ENCODE data around the gene GID8.
"Not testable (repeated sequence)": the region's sequence is repeated elsewhere in the genome, so short reads cannot be mapped to it uniquely, and the experiment has no call there.

DNA sequence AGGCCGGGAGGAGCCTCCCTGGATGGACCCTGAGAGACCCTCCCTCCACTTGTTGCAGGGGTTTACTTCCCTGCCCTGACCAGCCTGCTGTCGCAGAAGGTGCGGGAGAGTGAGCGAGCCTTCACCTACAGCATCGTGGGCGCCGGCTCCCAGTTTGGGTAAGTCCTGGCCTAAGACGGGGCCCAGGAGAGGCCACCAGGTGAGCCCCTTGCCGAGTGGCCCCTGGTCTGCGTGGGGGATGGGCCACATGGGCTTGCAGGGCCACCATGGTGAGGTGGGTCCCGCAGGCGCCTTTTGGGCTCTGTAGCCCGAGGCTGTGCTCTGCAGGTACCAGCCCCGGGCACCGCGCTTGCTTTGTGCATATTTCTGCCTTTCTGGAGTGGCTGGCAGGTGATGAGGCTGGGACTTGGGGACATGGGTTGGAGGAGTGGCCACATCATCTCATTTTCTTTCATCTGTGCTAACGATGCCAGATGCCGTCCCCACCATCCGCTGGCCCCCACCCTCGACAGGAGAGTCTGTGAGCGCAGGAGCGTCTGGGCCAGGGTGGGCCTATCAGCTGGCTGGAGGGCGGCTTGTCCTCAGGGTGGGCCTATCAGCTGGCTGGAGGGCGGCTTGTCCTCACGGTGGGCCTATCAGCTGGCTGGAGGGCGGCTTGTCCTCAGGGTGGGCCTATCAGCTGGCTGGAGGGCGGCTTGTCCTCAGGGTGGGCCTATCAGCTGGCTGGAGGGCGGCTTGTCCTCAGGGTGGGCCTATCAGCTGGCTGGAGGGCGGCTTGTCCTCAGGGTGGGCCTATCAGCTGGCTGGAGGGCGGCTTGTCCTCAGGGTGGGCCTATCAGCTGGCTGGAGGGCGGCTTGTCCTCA, 22.7 kb downstream of the GID8 start:
- TF ChIP-seq, protein P1, sequence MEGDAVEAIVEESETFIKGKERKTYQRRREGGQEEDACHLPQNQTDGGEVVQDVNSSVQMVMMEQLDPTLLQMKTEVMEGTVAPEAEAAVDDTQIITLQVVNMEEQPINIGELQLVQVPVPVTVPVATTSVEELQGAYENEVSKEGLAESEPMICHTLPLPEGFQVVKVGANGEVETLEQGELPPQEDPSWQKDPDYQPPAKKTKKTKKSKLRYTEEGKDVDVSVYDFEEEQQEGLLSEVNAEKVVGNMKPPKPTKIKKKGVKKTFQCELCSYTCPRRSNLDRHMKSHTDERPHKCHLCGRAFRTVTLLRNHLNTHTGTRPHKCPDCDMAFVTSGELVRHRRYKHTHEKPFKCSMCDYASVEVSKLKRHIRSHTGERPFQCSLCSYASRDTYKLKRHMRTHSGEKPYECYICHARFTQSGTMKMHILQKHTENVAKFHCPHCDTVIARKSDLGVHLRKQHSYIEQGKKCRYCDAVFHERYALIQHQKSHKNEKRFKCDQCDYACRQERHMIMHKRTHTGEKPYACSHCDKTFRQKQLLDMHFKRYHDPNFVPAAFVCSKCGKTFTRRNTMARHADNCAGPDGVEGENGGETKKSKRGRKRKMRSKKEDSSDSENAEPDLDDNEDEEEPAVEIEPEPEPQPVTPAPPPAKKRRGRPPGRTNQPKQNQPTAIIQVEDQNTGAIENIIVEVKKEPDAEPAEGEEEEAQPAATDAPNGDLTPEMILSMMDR (IDR thresholded peaks at IDR 0.05; ENCODE audit: low read depth, low read length, missing input control): not testable (repeated sequence)
- not testable (repeated sequence) for TF ChIP-seq SP1 (IDR thresholded peaks at IDR 0.05); NR2F2 (IDR thresholded peaks at IDR 0.05); TAF1 (conservative IDR thresholded peaks at IDR 0.05); GABPA (IDR thresholded peaks at IDR 0.05 in 1 of 2, conservative IDR thresholded peaks at IDR 0.05 in 1 of 2); FOXA1 (IDR thresholded peaks at IDR 0.05); YY1 (IDR thresholded peaks at IDR 0.05)
- TF ChIP-seq, protein P2, sequence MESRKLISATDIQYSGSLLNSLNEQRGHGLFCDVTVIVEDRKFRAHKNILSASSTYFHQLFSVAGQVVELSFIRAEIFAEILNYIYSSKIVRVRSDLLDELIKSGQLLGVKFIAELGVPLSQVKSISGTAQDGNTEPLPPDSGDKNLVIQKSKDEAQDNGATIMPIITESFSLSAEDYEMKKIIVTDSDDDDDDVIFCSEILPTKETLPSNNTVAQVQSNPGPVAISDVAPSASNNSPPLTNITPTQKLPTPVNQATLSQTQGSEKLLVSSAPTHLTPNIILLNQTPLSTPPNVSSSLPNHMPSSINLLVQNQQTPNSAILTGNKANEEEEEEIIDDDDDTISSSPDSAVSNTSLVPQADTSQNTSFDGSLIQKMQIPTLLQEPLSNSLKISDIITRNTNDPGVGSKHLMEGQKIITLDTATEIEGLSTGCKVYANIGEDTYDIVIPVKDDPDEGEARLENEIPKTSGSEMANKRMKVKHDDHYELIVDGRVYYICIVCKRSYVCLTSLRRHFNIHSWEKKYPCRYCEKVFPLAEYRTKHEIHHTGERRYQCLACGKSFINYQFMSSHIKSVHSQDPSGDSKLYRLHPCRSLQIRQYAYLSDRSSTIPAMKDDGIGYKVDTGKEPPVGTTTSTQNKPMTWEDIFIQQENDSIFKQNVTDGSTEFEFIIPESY (IDR thresholded peaks at IDR 0.05): not testable (repeated sequence)
- TF ChIP-seq, protein P3, sequence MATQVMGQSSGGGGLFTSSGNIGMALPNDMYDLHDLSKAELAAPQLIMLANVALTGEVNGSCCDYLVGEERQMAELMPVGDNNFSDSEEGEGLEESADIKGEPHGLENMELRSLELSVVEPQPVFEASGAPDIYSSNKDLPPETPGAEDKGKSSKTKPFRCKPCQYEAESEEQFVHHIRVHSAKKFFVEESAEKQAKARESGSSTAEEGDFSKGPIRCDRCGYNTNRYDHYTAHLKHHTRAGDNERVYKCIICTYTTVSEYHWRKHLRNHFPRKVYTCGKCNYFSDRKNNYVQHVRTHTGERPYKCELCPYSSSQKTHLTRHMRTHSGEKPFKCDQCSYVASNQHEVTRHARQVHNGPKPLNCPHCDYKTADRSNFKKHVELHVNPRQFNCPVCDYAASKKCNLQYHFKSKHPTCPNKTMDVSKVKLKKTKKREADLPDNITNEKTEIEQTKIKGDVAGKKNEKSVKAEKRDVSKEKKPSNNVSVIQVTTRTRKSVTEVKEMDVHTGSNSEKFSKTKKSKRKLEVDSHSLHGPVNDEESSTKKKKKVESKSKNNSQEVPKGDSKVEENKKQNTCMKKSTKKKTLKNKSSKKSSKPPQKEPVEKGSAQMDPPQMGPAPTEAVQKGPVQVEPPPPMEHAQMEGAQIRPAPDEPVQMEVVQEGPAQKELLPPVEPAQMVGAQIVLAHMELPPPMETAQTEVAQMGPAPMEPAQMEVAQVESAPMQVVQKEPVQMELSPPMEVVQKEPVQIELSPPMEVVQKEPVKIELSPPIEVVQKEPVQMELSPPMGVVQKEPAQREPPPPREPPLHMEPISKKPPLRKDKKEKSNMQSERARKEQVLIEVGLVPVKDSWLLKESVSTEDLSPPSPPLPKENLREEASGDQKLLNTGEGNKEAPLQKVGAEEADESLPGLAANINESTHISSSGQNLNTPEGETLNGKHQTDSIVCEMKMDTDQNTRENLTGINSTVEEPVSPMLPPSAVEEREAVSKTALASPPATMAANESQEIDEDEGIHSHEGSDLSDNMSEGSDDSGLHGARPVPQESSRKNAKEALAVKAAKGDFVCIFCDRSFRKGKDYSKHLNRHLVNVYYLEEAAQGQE (IDR thresholded peaks at IDR 0.05): not testable (repeated sequence)
- TF ChIP-seq, protein P4, sequence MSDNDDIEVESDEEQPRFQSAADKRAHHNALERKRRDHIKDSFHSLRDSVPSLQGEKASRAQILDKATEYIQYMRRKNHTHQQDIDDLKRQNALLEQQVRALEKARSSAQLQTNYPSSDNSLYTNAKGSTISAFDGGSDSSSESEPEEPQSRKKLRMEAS (IDR thresholded peaks at IDR 0.05): not testable (repeated sequence)

All from liver (tissue), 3 donors.